K562 (cell line): ENCODE measurements around the gene CALU. TPM values are rescaled to one million over a fixed set of nuclear protein-coding genes. Genes with fewer than 3 reads are reported as not detected.

Experiments used
- ASH1L ChIP-seq: fragments of 450-650 bp; IDR thresholded peaks from 2 replicates; pipeline ENCODE4 v1.6.1; 2018; ENCODE audit warnings: borderline replicate concordance, mild to moderate bottlenecking, low read depth; ENCODE audit not compliant: partially characterized antibody
- FOXK1 ChIP-seq: sonication (generic); formaldehyde crosslinking; IDR thresholded peaks from 2 replicates; pipeline ENCODE4 v1.8.0; 2022; ENCODE audit warnings: missing genetic modification reagents, mild to moderate bottlenecking, borderline replicate concordance
- HCFC1 ChIP-seq: IDR thresholded peaks from 2 replicates; pipeline ENCODE4 v1.6.1; 2012; ENCODE audit warnings: low read depth, low read length, improper control_type of control experiment
- HDAC2 ChIP-seq: fragments of 450-650 bp; IDR thresholded peaks from 2 replicates; pipeline ENCODE4 v1.6.1; 2016; ENCODE audit warnings: mild to moderate bottlenecking
- HNRNPL ChIP-seq: fragments of 200-400 bp; formaldehyde crosslinking; IDR thresholded peaks from 2 replicates; pipeline ENCODE4 v1.6.1; 2017; ENCODE audit warnings: low read depth, mild to moderate bottlenecking, low read length
- PHF20 ChIP-seq: fragments of 450-650 bp; IDR thresholded peaks from 2 replicates; pipeline ENCODE4 v1.6.1; 2018; ENCODE audit not compliant: partially characterized antibody
- PRDM10 ChIP-seq: fragments of 450-650 bp; IDR thresholded peaks from 2 replicates; pipeline ENCODE4 v1.6.1; 2018; ENCODE audit not compliant: partially characterized antibody
- RFX1 ChIP-seq: fragments of 450-650 bp; IDR thresholded peaks from 2 replicates; pipeline ENCODE4 v1.6.1; 2016; ENCODE audit warnings: mild to moderate bottlenecking, moderate library complexity
- ZBTB2 ChIP-seq: fragments of 450-650 bp; IDR thresholded peaks from 2 replicates; pipeline ENCODE4 v1.6.1; 2016; ENCODE audit warnings: antibody characterized with exemption
- polyA plus RNA-seq, 8 experiments: library from polyadenylated mRNA; depleted of rRNA in 4 of 8; stranded (reverse) in 5 of 8; unstranded in 3 of 8; fragments of >200 nt; fragmentation: Nextera tagmentation in 2 of 8; fragmentation: Illumina TruSeq in 1 of 8; extraction: Ambion mirVana in 2 of 8; extraction: Trizol in 1 of 8; gene quantifications; 2 replicates each; pipeline versions ENCODE4 v1.2.1 to v1.2.3, GENCODE V29; 2011 to 2014; ENCODE audit warnings: inconsistent platforms in 1 of 8, missing spikeins in 1 of 8
- total RNA-seq, 7 experiments: library from RNA; depleted of rRNA in 6 of 7; stranded (reverse); fragments of >200 nt in 6 of 7; fragmentation: Illumina TruSeq in 2 of 7; extraction: Trizol in 2 of 7; gene quantifications; 2 replicates each; pipeline versions ENCODE4 v1.2.1 to v1.2.3, GENCODE V29; 2011 to 2021; ENCODE audit warnings: low replicate concordance in 1 of 7
- TF ChIP-seq, protein P1 (sequence below), 2 experiments: fragments of 450-650 bp; IDR thresholded peaks; 2 replicates each; pipeline ENCODE4 v1.6.1; 2016; ENCODE audit warnings: mild to moderate bottlenecking in 2 of 2, borderline replicate concordance in 1 of 2, low read depth in 1 of 2, moderate library complexity in 1 of 2
- TF ChIP-seq, protein P2 (sequence below): fragments of 450-650 bp; conservative IDR thresholded peaks from 2 replicates; pipeline ENCODE4 v1.6.1; 2016; ENCODE audit warnings: missing genetic modification characterization, low read depth, mild to moderate bottlenecking, control low read depth, missing compliant biosample characterization

Gene CALU
- total and polyA plus RNA-seq, 9 of the 15 experiments (the other 6 are each of a cell fraction or from before 2014, with no cell fraction given): 166 to 286 (median 215) TPM

DNA sequence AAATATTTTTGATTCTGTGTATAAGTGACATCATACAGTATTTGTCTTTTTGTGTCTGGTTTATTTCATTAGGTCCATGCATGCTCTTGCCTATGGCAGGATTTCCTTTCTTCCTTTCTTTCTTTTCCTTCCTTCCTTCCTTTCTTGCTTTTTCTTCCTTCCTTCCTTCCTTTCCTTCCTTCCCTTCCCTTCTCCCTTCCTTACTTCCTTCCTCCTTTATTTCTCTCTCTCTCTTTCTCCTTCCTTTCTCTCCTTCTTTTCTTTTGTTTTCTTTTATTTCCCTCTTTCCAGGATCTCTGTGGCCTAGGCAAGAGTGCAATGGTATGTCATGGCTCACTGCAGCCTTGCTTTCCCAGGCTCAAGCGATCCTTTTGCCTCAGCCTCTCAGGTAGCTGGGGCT, 31.4 kb upstream of the CALU start (continued):
- TF ChIP-seq, protein P1, sequence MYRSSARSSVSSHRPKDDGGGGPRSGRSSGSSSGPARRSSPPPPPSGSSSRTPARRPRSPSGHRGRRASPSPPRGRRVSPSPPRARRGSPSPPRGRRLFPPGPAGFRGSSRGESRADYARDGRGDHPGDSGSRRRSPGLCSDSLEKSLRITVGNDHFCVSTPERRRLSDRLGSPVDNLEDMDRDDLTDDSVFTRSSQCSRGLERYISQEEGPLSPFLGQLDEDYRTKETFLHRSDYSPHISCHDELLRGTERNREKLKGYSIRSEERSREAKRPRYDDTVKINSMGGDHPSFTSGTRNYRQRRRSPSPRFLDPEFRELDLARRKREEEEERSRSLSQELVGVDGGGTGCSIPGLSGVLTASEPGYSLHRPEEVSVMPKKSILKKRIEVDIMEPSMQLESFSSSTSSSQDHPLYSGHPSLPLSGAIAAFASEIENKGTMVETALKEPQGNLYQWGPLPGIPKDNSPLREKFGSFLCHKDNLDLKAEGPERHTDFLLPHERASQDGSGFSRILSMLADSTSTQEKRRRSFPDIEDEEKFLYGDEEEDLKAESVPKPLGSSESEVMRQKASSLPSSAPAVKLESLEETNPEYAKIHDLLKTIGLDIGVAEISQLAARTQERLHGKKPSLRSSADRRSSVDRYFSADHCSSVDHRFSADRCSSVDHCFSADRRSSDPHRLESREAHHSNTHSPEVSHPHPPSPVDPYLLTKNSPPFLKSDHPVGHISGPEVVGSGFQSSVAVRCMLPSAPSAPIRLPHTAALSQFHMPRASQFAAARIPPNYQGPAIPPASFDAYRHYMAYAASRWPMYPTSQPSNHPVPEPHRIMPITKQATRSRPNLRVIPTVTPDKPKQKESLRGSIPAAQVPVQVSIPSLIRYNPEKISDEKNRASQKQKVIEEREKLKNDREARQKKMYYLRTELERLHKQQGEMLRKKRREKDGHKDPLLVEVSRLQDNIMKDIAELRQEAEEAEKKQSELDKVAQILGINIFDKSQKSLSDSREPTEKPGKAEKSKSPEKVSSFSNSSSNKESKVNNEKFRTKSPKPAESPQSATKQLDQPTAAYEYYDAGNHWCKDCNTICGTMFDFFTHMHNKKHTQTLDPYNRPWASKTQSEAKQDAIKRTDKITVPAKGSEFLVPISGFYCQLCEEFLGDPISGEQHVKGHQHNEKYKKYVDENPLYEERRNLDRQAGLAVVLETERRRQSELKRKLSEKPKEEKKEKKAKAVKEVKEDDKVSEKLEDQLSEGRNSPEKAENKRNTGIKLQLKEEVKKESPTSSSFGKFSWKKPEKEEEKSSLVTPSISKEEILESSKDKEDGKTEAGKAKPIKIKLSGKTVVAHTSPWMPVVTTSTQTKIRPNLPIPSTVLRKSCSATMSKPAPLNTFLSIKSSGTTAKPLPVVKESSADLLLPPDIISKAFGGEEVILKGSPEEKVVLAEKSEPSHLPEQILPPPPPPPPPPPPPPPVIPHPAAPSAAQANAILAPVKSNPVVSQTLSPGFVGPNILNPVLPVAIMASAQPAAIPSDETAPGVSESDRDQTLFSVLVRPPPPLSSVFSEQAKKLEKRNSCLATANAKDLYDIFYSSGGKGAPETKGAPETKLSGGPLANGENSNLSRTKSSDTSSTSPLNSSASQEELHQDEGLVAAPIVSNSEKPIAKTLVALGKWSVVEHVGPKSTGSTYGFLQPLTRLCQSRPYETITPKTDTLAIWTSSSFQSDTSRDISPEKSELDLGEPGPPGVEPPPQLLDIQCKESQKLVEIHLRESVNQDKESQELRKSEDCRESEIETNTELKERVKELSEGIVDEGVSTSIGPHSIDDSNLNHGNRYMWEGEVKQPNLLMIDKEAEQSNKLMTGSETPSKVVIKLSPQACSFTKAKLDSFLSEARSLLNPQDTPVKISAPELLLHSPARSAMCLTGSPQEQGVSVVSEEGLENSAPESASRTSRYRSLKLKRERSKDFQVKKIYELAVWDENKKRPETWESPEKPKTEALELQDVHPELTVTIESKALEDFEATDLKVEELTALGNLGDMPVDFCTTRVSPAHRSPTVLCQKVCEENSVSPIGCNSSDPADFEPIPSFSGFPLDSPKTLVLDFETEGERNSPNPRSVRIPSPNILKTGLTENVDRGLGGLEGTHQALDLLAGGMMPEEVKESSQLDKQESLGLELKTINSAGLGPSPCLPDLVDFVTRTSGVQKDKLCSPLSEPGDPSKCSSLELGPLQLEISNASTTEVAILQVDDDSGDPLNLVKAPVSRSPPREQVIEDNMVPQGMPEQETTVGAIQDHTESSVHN (IDR thresholded peaks at IDR 0.05; ENCODE audit: borderline replicate concordance in 1 of 2, low read depth in 1 of 2): no peak
- TF ChIP-seq, protein P2, sequence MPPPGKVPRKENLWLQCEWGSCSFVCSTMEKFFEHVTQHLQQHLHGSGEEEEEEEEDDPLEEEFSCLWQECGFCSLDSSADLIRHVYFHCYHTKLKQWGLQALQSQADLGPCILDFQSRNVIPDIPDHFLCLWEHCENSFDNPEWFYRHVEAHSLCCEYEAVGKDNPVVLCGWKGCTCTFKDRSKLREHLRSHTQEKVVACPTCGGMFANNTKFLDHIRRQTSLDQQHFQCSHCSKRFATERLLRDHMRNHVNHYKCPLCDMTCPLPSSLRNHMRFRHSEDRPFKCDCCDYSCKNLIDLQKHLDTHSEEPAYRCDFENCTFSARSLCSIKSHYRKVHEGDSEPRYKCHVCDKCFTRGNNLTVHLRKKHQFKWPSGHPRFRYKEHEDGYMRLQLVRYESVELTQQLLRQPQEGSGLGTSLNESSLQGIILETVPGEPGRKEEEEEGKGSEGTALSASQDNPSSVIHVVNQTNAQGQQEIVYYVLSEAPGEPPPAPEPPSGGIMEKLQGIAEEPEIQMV: no peak
- TF ChIP-seq ZBTB2 (0 out of 2 replicates have a peak, but pooled peaks have one; percentile 37), ASH1L (peak; percentile 23), FOXK1 (CRISPR knock-in tag) (no peak), HDAC2 (no peak), RFX1 (no peak), HCFC1 (no peak), HNRNPL (no peak), PHF20 (no peak), PRDM10 (no peak)
